ENCODE measurements around the gene FBXL16. TPM values are rescaled to one million over a fixed set of nuclear protein-coding genes. Genes with fewer than 3 reads are reported as not detected.

Gene FBXL16
- total RNA-seq, 4 donors from 2014 or later: not detected

DNA sequence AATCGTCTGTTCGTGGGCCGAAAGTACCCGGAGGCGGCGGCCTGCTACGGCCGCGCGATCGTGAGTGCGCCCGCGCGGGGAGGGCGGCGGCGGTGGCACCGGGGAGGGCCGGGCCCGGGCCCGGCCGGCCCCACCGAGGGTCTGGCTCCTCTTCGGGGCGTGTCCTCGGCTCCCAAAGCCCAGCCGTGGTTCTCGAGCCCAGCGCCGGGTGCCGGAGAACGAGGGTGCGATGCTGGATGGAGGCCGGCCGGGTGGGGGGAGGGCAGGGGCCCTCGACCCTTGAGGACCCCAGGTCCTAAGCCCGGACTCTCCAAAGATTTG is 25.0 kb downstream of the FBXL16 start:
- TF ChIP-seq, protein P1, sequence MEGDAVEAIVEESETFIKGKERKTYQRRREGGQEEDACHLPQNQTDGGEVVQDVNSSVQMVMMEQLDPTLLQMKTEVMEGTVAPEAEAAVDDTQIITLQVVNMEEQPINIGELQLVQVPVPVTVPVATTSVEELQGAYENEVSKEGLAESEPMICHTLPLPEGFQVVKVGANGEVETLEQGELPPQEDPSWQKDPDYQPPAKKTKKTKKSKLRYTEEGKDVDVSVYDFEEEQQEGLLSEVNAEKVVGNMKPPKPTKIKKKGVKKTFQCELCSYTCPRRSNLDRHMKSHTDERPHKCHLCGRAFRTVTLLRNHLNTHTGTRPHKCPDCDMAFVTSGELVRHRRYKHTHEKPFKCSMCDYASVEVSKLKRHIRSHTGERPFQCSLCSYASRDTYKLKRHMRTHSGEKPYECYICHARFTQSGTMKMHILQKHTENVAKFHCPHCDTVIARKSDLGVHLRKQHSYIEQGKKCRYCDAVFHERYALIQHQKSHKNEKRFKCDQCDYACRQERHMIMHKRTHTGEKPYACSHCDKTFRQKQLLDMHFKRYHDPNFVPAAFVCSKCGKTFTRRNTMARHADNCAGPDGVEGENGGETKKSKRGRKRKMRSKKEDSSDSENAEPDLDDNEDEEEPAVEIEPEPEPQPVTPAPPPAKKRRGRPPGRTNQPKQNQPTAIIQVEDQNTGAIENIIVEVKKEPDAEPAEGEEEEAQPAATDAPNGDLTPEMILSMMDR (IDR thresholded peaks at IDR 0.05; ENCODE audit: low read depth): no peak

DNA sequence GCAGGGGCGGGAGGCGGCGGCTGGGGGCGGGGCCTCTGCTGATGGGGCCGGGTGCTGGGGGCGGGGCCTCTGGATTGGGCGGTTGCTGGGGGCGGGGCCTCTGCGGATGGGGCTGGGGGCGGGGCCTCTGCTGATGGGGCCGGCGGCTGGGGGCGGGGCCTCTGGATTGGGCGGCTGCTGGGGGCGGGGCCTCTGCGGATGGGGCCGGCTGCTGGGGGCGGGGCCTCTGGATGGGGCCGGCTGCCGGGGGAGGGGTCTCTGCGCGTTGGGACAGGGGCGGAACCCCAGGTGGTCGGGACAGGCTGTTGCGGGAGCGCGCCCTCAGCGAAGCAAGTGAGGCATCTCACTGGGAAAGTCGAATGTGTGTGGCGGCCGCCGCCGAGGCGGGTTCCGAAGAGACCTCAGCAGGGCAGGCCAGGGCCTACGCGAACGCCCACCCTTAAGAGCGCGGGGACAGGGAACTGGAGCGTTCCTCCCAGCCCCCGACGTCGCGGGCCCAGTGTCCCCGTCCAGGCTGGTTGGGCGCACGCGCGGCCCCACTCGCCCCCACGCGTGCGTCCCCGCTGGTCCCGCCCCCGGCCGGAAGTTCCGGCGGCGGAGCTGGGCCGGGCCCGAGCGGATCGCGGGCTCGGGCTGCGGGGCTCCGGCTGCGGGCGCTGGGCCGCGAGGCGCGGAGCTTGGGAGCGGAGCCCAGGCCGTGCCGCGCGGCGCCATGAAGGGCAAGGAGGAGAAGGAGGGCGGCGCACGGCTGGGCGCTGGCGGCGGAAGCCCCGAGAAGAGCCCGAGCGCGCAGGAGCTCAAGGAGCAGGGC is 25.6 kb downstream of the FBXL16 start, which contains the start of gene STUB1:
TSS of gene STUB1 (plus strand) at position 597 of the 811 bp plus-strand sequence. CDS start at position 713, 116 bp downstream.
- TF ChIP-seq, protein P1 (IDR thresholded peaks at IDR 0.05; ENCODE audit: low read depth): no peak

DNA sequence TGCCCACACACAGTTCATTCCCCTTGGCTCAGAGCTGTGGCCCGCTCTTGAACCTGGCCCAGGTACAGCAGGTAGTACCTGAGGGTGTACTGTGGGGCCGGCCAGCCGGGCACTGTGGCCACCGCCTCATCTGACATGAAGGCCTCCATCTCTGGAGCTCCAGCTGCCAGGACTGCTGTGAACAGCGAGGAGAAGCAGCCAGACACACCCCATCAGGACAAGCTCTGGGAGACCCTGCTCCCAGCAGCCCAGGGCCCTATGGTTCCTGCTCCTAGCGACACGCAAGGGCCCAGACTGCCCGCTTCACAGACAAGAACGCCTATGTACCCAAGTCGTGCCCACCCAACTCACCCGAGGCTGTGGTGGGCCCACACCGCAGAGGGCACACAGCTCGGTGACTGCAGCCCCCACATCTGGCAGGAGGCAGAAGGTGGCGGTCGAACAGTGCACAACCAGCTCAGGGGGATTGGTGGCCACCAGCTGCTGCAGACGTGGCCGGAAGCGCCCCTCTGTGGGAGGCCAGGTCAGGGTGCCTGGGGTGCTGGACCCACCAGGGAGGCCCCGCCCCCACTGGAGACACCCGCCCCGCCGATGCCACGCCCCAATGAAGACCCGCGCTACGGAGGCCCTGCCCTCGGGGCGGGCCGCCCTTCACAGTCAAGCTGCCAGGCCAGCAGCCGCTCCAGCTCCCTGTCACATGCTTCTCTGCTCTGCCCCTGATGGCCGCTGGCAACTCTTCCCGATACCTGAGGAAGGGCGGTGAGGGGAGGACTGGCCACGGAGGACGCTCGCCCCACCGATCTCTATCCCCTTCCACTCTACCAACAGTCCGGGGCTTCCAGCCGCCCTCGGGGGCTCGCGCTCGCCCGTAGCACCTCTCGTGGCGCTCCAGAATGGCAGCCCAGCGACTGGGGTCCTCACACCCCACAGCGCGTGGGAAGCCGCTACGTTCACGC is 26.5 kb downstream of the FBXL16 start:
- TF ChIP-seq, protein P1 (IDR thresholded peaks at IDR 0.05; ENCODE audit: low read depth): no peak

DNA sequence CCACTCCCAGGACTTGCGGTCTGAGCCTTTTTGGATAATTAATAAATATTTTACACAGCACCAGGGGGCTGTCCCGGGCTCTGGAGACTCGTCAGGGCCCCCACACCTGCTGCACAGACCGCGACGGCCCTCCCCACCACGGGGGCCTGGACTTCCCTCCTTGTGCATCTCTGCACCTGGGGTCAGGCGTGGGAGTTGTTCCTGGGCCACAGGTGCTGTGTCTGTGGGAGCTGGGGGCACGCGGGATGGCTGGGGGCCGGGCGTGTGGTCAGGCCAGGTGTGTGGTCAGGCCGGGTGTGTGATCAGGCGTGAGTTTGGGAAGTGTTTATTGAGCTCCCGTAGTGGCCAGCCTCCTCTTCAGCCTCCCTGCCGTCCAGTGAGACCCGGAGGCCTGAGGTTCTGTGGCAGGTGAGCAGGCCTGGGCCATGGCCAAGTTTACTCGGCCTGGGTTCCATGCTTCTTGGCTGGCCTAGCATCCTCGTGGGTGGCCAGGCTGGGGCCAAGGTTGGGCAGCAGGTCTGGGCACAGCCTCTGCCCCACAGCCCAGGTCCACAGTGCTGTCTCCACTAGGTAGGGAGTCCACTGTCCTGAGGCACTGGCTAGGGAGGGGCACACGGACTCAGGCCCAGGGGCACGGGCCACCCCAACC is 27.3 kb downstream of the FBXL16 start:
- TF ChIP-seq, protein P1 (IDR thresholded peaks at IDR 0.05; ENCODE audit: low read depth): no peak

DNA sequence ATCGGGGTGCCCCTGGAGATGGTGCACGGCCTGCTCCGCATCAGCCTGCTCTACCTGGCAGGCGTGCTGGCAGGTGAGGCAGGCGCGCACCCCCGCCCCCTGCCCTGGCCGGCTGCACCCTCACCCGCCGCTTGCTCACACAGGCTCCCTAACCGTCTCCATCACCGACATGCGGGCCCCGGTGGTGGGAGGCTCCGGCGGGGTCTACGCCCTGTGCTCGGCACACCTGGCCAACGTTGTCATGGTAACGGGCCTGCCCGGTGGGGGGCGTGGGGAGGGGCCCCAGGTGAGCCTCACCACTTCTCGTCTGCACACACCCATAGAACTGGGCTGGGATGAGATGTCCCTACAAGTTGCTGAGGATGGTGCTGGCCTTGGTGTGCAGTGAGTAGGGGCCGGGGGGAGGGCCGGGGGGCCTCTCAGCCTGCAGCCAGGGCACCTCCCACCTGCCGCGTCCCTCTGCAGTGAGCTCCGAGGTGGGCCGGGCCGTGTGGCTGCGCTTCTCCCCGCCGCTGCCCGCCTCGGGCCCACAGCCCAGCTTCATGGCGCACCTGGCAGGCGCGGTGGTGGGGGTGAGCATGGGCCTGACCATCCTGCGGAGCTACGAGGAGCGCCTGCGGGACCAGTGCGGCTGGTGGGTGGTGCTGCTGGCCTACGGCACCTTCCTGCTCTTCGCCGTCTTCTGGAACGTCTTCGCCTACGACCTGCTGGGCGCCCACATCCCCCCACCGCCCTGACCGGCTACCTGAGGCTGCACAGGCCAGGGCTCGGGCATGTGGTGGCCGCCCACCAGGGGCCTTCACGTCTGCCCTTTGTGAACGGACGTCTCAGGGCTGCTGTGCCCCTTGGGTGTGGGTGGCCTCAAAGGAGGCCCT is 28.0 kb downstream of the FBXL16 start:
- TF ChIP-seq, protein P1 (IDR thresholded peaks at IDR 0.05; ENCODE audit: low read depth): no peak

DNA sequence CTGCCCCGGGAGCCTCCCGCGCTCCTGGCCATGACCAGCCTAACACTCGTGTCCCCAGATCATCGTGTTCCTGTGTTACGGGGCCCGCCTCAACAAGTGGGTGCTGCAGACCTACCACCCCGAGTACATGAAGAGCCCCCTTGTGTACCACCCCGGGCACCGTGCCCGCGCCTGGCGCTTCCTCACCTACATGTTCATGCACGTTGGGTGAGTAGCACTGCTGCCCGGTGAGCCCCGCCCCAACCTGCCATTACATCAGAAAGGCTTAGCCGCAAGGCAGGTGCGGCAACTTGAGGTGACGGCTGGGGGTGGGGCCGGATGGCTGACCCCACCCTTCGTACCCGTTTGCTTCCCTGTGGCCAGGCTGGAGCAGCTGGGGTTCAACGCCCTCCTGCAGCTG is 28.7 kb downstream of the FBXL16 start:
- TF ChIP-seq, protein P1 (IDR thresholded peaks at IDR 0.05; ENCODE audit: low read depth): no peak

Data from subcutaneous adipose tissue (tissue), 4 donors.